HCT116 (cell line): ENCODE results near the gene MTA1. TPM values are rescaled to one million over a fixed set of nuclear protein-coding genes. Genes with fewer than 3 reads are reported as not detected.
A peak's percentile ranks its signal among the peaks of the same experiment; 100 is the strongest.

Experiments used
- ATAC-seq: fragments of 200-7000 bp; cut with Tn5 transposase; 2 replicates; pipeline ENCODE4 v1.9.1; 2020; ENCODE audit warnings: mild to moderate bottlenecking, moderate library complexity
- BruUV-seq: library from RNA; stranded (reverse); fragments of 400-500 nt; replicated peaks from 2 replicates; lab custom pipeline; 2021; lab: Mats Ljungman, UMichigan
- CTCF ChIA-PET: fragments of 300-600 bp; sonication (Branson Sonifier 250); formaldehyde crosslinking; loops from one replicate; lab custom pipeline; 2021; ENCODE audit warnings: antibody characterized with exemption; lab: Charles Lee
- POLR2A ChIA-PET: fragments of 300-600, 350-600 bp; sonication (Branson Sonifier 250); formaldehyde crosslinking; loops from one replicate; lab custom pipeline; 2021; ENCODE audit warnings: antibody characterized with exemption; lab: Charles Lee
- RAD21 ChIA-PET, 2 experiments: fragments of 300-600 bp; sonication (Branson Sonifier 250); formaldehyde crosslinking; loops; one replicate each; lab custom pipeline; 2023; ENCODE audit warnings: low total read pairs in 2 of 2; ENCODE audit not compliant: uncharacterized antibody in 2 of 2, unreplicated experiment in 2 of 2, low non-redundant PET in 1 of 2; lab: Charles Lee
- DNase-seq: peaks from one replicate; pipeline ENCODE4 v3.0.0-alpha.2; 2010; ENCODE audit warnings: low read depth, low spot score
- H2AFZ ChIP-seq: fragments of 200-600 bp; shearing (Covaris generic), sonication (generic); 2 replicates; pipeline ENCODE4 v1.6.1; 2017; ENCODE audit warnings: low read depth, mixed run types, mixed read lengths, antibody characterized with exemption, low read length; ENCODE audit not compliant: poor library complexity, severe bottlenecking
- H3K27ac ChIP-seq: 2 replicates; pipeline ENCODE4 v1.5.1; 2012; ENCODE audit warnings: low read depth, low read length
- H3K27me3 ChIP-seq: fragments of 200-600 bp; sonication (generic); 2 replicates; pipeline ENCODE4 v1.6.1; 2016; ENCODE audit warnings: mixed run types, low read length, mixed read lengths; ENCODE audit not compliant: insufficient read depth
- H3K36me3 ChIP-seq, 2 experiments: fragments of 200-500 bp in 1 of 2; fragments of 200-600 bp in 1 of 2; sonication (Bioruptor generic) in 1 of 2; sonication (generic) in 1 of 2; 2 replicates each; pipeline versions ENCODE4 v1.5.1 to v1.6.1; 2014 to 2016; ENCODE audit warnings: low read length in 2 of 2, inconsistent platforms in 1 of 2, mixed read lengths in 1 of 2, mixed run types in 1 of 2; ENCODE audit not compliant: insufficient read depth in 2 of 2, control insufficient read depth in 1 of 2
- H3K4me1 ChIP-seq, 2 experiments: fragments of 200-600 bp in 1 of 2; sonication (generic) in 1 of 2; 2 replicates each; pipeline versions ENCODE4 v1.5.1 to v1.6.1; 2012 to 2017; ENCODE audit warnings: low read length in 2 of 2, inconsistent platforms in 1 of 2, mild to moderate bottlenecking in 1 of 2, mixed read lengths in 1 of 2, mixed run types in 1 of 2, moderate library complexity in 1 of 2; ENCODE audit not compliant: insufficient read depth in 2 of 2, control insufficient read depth in 1 of 2
- H3K4me2 ChIP-seq: fragments of 200-600 bp; sonication (generic); 2 replicates; pipeline ENCODE4 v1.6.1; 2017; ENCODE audit warnings: mixed run types, low read length, mixed read lengths
- H3K4me3 ChIP-seq, 2 experiments: fragments of 200-600 bp in 1 of 2; sonication (generic) in 1 of 2; replicated peaks in 1 of 2; 2 replicates each; pipeline ENCODE4 v1.5.1; 2011 to 2016; ENCODE audit warnings: low read length in 2 of 2, control low read depth in 1 of 2, low read depth in 1 of 2, mild to moderate bottlenecking in 1 of 2, mixed read lengths in 1 of 2, mixed run types in 1 of 2
- H3K79me2 ChIP-seq: fragments of 200-600 bp; sonication (generic); 2 replicates; pipeline ENCODE4 v1.6.1; 2017; ENCODE audit warnings: mild to moderate bottlenecking, mixed run types, low read length, moderate library complexity, mixed read lengths; ENCODE audit not compliant: insufficient read depth
- H3K9ac ChIP-seq: fragments of 200-600 bp; sonication (generic); 2 replicates; pipeline ENCODE4 v1.6.1; 2016; ENCODE audit warnings: low read length, mixed read lengths
- H3K9me2 ChIP-seq: fragments of 200-600 bp; sonication (generic), shearing (Covaris generic); 2 replicates; pipeline ENCODE4 v1.6.1; 2017; ENCODE audit warnings: mixed run types, mild to moderate bottlenecking, moderate library complexity; ENCODE audit not compliant: insufficient read depth
- H3K9me3 ChIP-seq, 2 experiments: fragments of 200-500 bp in 1 of 2; fragments of 200-600 bp in 1 of 2; sonication (Bioruptor generic) in 1 of 2; sonication (generic) in 1 of 2; 2 replicates each; pipeline ENCODE4 v1.6.1; 2014 to 2017; ENCODE audit warnings: low read length in 2 of 2, mixed read lengths in 2 of 2, inconsistent platforms in 1 of 2, low read depth in 1 of 2, mild to moderate bottlenecking in 1 of 2, mixed run types in 1 of 2, moderate library complexity in 1 of 2; ENCODE audit not compliant: control insufficient read depth in 1 of 2, insufficient read depth in 1 of 2
- H4K20me1 ChIP-seq: fragments of 200-600 bp; sonication (generic), shearing (Covaris generic); 2 replicates; pipeline ENCODE4 v1.6.1; 2017; ENCODE audit warnings: mixed run types, mild to moderate bottlenecking, moderate library complexity; ENCODE audit not compliant: insufficient read depth
- CEBPB ChIP-seq: IDR thresholded peaks from 2 replicates; pipeline ENCODE4 v1.6.1; 2012; ENCODE audit warnings: low read depth
- ELF1 ChIP-seq: IDR thresholded peaks from 2 replicates; pipeline ENCODE4 v1.6.1; 2012; ENCODE audit warnings: low read depth, borderline replicate concordance
- EZH2 ChIP-seq: fragments of 200-600 bp; sonication (generic); IDR thresholded peaks from 2 replicates; pipeline ENCODE4 v1.6.1; 2017; ENCODE audit warnings: antibody characterized with exemption, mixed run types
- EZH2phosphoT487 ChIP-seq: fragments of 200-600 bp; IDR thresholded peaks from 2 replicates; pipeline ENCODE4 v1.6.1; 2018; ENCODE audit warnings: antibody characterized with exemption, borderline replicate concordance
- FOSL1 ChIP-seq: IDR thresholded peaks from 2 replicates; pipeline ENCODE4 v1.6.1; 2012; ENCODE audit warnings: low read depth
- JUND ChIP-seq: IDR thresholded peaks from 2 replicates; pipeline ENCODE4 v1.6.1; 2012
- POLR2A ChIP-seq: IDR thresholded peaks from 2 replicates; pipeline ENCODE4 v1.7.0; 2011; ENCODE audit warnings: borderline replicate concordance; ENCODE audit not compliant: insufficient read depth, insufficient read length; ENCODE audit errors: extremely low read depth
- SP1 ChIP-seq: IDR thresholded peaks from 2 replicates; pipeline ENCODE4 v1.6.1; 2012; ENCODE audit warnings: low read depth
- TCF7L2 ChIP-seq: IDR thresholded peaks from 2 replicates; pipeline ENCODE4 v1.7.0; 2011; ENCODE audit warnings: borderline replicate concordance, inconsistent platforms; ENCODE audit not compliant: insufficient read depth, insufficient read length; ENCODE audit errors: extremely low read depth
- YY1 ChIP-seq: IDR thresholded peaks from 2 replicates; pipeline ENCODE4 v1.6.1; 2011; ENCODE audit warnings: low read length, low read depth, moderate library complexity, mild to moderate bottlenecking; ENCODE audit not compliant: insufficient replicate concordance; ENCODE audit errors: extremely low read depth
- ZFX ChIP-seq: fragments of 450-650 bp; IDR thresholded peaks from 2 replicates; pipeline ENCODE4 v1.6.1; 2017
- ZNF274 ChIP-seq: fragments of 200-500 bp; sonication (Bioruptor generic); IDR thresholded peaks from 2 replicates; pipeline ENCODE4 v1.6.1; 2014; ENCODE audit warnings: mild to moderate bottlenecking, low read depth, low read length, inconsistent platforms
- intact Hi-C: fragments of 100-400 bp; cut with micrococcal nuclease; formaldehyde crosslinking; loops from 2 replicates; pipeline ENCODE4 v1.10.0; 2022
- total RNA-seq: library from RNA; stranded (reverse); gene quantifications from one replicate; pipeline ENCODE4 v1.2.1, GENCODE V29; 2021; ENCODE audit not compliant: unreplicated experiment
- TF ChIP-seq, protein P1 (sequence below), 3 experiments: fragments of 200-600 bp in 1 of 3; sonication (generic) in 1 of 3; IDR thresholded peaks in 2 of 3; conservative IDR thresholded peaks in 1 of 3; 2 replicates each; pipeline ENCODE4 v1.5.1; 2012 to 2017; ENCODE audit warnings: low read depth in 2 of 3, low read length in 2 of 3, antibody characterized with exemption in 1 of 3, borderline replicate concordance in 1 of 3, control low read depth in 1 of 3, mild to moderate bottlenecking in 1 of 3, mixed read lengths in 1 of 3, mixed run types in 1 of 3, moderate library complexity in 1 of 3; ENCODE audit not compliant: insufficient read depth in 1 of 3
- TF ChIP-seq, protein P2 (sequence below): IDR thresholded peaks from 2 replicates; pipeline ENCODE4 v1.6.1; 2012
- TF ChIP-seq, protein P3 (sequence below): IDR thresholded peaks from 2 replicates; pipeline ENCODE4 v1.6.1; 2011; ENCODE audit warnings: mild to moderate bottlenecking, low read length, moderate library complexity; ENCODE audit not compliant: insufficient replicate concordance; ENCODE audit errors: extremely low read depth
- TF ChIP-seq, protein P4 (sequence below): IDR thresholded peaks from 2 replicates; pipeline ENCODE4 v1.6.1; 2012

MTA1 gene
- total RNA-seq, 1 experiment from 2014 or later = 229 TPM

DNA sequence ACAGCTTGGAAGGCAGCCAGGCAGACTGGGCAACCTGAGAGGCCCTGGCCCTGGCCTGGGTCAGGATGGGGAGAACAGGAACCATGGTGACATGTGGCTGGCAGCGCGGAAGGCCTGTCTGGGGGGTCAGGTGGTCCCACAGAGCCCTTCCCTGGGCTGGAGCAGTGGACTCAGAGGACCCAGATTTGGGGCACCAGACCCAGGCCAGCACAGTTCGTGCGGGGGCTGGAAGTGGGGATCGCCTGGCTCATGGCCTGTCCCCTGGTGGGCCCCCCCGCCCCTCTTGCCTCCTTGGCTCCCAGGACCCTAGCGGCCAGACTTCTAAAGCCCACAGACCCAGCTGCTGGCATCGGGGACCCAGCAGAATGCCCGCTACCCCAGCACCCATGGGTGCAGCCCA lies 21.4 kb downstream of the MTA1 start:
- POLR2A ChIA-PET = no interaction called here

DNA sequence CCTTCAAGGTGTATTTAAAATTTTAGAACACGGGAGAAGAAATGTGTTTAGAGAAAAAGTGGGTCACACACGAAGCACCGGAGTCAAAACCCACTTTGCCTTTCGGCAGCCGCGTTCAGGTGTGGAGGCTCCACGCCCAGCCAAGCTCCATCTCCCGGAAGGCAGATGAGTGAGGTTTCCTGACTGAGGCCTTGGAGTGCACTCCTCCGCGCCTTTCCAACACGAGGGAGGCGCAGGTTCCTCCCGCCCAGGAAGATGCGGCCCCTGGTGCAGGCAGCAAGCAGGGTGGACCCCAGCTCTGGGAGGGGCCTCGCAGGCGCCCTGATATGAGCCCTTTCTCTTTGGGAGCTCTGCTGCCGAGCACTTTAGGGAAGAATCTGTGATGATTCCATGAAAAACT lies 22.5 kb downstream of the MTA1 start:
- no peak overlapping the region for H3K9ac ChIP-seq
- no peaks in the 10 kb centered on the region for H3K9me2 ChIP-seq
- no peaks in the 10 kb centered on the region for H4K20me1 ChIP-seq
- peaks cover 6 to 7% of the 10 kb centered on the region in 2 experiments; a peak in 2 of 4 replicates for H3K36me3 ChIP-seq
- ChIA-PET RAD21 (no interaction called here), POLR2A (no interaction called here), CTCF (no interaction called here)
- BruUV-seq = TSS peak; percentile 29
- no peak overlapping the region for H3K4me3 ChIP-seq
- intact Hi-C loops = no loop called here
- no peak overlapping the region for H3K27ac ChIP-seq
- TF ChIP-seq JUND (no peak), CEBPB (no peak), YY1 (no peak), EZH2 (no peak), FOSL1 (no peak), ZFX (no peak), POLR2A (no peak), ELF1 (no peak), EZH2phosphoT487 (no peak), TCF7L2 (no peak), SP1 (no peak)
- TF ChIP-seq, protein P1, sequence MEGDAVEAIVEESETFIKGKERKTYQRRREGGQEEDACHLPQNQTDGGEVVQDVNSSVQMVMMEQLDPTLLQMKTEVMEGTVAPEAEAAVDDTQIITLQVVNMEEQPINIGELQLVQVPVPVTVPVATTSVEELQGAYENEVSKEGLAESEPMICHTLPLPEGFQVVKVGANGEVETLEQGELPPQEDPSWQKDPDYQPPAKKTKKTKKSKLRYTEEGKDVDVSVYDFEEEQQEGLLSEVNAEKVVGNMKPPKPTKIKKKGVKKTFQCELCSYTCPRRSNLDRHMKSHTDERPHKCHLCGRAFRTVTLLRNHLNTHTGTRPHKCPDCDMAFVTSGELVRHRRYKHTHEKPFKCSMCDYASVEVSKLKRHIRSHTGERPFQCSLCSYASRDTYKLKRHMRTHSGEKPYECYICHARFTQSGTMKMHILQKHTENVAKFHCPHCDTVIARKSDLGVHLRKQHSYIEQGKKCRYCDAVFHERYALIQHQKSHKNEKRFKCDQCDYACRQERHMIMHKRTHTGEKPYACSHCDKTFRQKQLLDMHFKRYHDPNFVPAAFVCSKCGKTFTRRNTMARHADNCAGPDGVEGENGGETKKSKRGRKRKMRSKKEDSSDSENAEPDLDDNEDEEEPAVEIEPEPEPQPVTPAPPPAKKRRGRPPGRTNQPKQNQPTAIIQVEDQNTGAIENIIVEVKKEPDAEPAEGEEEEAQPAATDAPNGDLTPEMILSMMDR (IDR thresholded peaks at IDR 0.05 in 2 of 3, conservative IDR thresholded peaks at IDR 0.05 in 1 of 3; ENCODE audit: borderline replicate concordance in 1 of 3, insufficient read depth in 1 of 3, low read depth in 2 of 3, low read length in 2 of 3) = no peak
- TF ChIP-seq, protein P2, sequence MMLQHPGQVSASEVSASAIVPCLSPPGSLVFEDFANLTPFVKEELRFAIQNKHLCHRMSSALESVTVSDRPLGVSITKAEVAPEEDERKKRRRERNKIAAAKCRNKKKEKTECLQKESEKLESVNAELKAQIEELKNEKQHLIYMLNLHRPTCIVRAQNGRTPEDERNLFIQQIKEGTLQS = no peak
- TF ChIP-seq, protein P3, sequence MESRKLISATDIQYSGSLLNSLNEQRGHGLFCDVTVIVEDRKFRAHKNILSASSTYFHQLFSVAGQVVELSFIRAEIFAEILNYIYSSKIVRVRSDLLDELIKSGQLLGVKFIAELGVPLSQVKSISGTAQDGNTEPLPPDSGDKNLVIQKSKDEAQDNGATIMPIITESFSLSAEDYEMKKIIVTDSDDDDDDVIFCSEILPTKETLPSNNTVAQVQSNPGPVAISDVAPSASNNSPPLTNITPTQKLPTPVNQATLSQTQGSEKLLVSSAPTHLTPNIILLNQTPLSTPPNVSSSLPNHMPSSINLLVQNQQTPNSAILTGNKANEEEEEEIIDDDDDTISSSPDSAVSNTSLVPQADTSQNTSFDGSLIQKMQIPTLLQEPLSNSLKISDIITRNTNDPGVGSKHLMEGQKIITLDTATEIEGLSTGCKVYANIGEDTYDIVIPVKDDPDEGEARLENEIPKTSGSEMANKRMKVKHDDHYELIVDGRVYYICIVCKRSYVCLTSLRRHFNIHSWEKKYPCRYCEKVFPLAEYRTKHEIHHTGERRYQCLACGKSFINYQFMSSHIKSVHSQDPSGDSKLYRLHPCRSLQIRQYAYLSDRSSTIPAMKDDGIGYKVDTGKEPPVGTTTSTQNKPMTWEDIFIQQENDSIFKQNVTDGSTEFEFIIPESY = no peak
- TF ChIP-seq, protein P4, sequence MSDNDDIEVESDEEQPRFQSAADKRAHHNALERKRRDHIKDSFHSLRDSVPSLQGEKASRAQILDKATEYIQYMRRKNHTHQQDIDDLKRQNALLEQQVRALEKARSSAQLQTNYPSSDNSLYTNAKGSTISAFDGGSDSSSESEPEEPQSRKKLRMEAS = no peak
- DNase-seq (no peak), ATAC-seq (no peak)
- H3K27me3 ChIP-seq = no peaks in the 10 kb centered on the region
- H3K4me1 ChIP-seq = no peaks in the 10 kb centered on the region
- H3K9me3 ChIP-seq = no peaks in the 10 kb centered on the region
- H3K79me2 ChIP-seq = peaks cover 40% of the 10 kb centered on the region
- H3K4me2 ChIP-seq = no peak overlapping the region
- no peak overlapping the region for H2AFZ ChIP-seq

More for the DNA sequence above, 21.4 kb downstream of the MTA1 start:
- Histone ChIP-seq H3K4me1 (no peaks in the 10 kb centered on the region), H3K27me3 (no peaks in the 10 kb centered on the region), H3K9me3 (no peaks in the 10 kb centered on the region), H3K27ac (no peak overlapping the region), H3K4me3 (no peak overlapping the region), H3K9ac (no peak overlapping the region), H3K9me2 (no peaks in the 10 kb centered on the region), H3K4me2 (no peak overlapping the region), H3K79me2 (peaks cover 42% of the 10 kb centered on the region), H2AFZ (no peak overlapping the region), H3K36me3 (peaks cover 6 to 12% of the 10 kb centered on the region in 2 experiments; a peak in 2 of 4 replicates), H4K20me1 (peaks cover 2% of the 10 kb centered on the region; the same call in 1 of the 2 replicates)
- intact Hi-C loops = no loop called here
- BruUV-seq = no TSS peak
- ATAC-seq = no peak
- TF ChIP-seq EZH2 (no peak), ZNF274 (no peak)
- CTCF ChIA-PET = no interaction called here
- RAD21 ChIA-PET = no interaction called here
- no peak for DNase-seq
